Panc1 (cell line): ENCODE results near the gene KIF18B. TPM values are rescaled to one million over a fixed set of nuclear protein-coding genes. Genes with fewer than 3 reads are reported as not detected.

ENCODE experiments used
- ATAC-seq: fragments of 200-7000 bp; cut with Tn5 transposase; 2 replicates; pipeline ENCODE4 v1.9.1; 2020; ENCODE audit warnings: mild to moderate bottlenecking, moderate library complexity
- BruUV-seq: library from RNA; stranded (reverse); fragments of 400-500 nt; replicated peaks from 2 replicates; lab custom pipeline; 2021; lab: Mats Ljungman, UMichigan
- CTCF ChIA-PET: fragments of 300-600 bp; sonication (Branson Sonifier 250); formaldehyde crosslinking; loops from one replicate; lab custom pipeline; 2022; ENCODE audit warnings: antibody characterized with exemption; lab: Charles Lee
- POLR2A ChIA-PET: fragments of 300-600 bp; sonication (Branson Sonifier 250); formaldehyde crosslinking; loops from one replicate; lab custom pipeline; 2022; ENCODE audit warnings: antibody characterized with exemption; lab: Charles Lee
- DNase-seq: peaks from one replicate; pipeline ENCODE4 v3.0.0-alpha.2; 2010; ENCODE audit warnings: low read depth, low spot score
- H3K27ac ChIP-seq: 2 replicates; pipeline ENCODE4 v1.5.1; 2011; ENCODE audit warnings: mild to moderate bottlenecking, low read length, inconsistent platforms
- H3K27me3 ChIP-seq: fragments of 200-500 bp; sonication (Bioruptor generic); 2 replicates; pipeline ENCODE4 v1.6.0; 2014; ENCODE audit warnings: low read length, inconsistent platforms; ENCODE audit not compliant: control insufficient read depth, insufficient read depth
- H3K36me3 ChIP-seq: fragments of 200-500 bp; sonication (Bioruptor generic); 2 replicates; pipeline ENCODE4 v1.5.1; 2014; ENCODE audit warnings: inconsistent platforms, mild to moderate bottlenecking, low read length, moderate library complexity; ENCODE audit not compliant: control insufficient read depth, insufficient read depth
- H3K4me1 ChIP-seq: 2 replicates; pipeline ENCODE4 v1.5.1; 2011; ENCODE audit warnings: inconsistent platforms, mild to moderate bottlenecking, low read length, moderate library complexity; ENCODE audit not compliant: control insufficient read depth, insufficient read depth
- H3K4me3 ChIP-seq, 2 experiments: 2 replicates each; pipeline ENCODE4 v1.5.1; 2011 to 2012; ENCODE audit warnings: low read depth in 2 of 2, low read length in 2 of 2, mild to moderate bottlenecking in 2 of 2, inconsistent platforms in 1 of 2, moderate library complexity in 1 of 2
- H3K9me3 ChIP-seq: fragments of 200-500 bp; sonication (Bioruptor generic); 2 replicates; pipeline ENCODE4 v1.5.1; 2014; ENCODE audit warnings: low read depth, mild to moderate bottlenecking, inconsistent platforms, low read length, moderate library complexity; ENCODE audit not compliant: control insufficient read depth, insufficient read depth
- POLR2AphosphoS5 ChIP-seq: IDR thresholded peaks from 2 replicates; pipeline ENCODE4 v1.6.1; 2012; ENCODE audit warnings: mild to moderate bottlenecking, low read depth, low read length, moderate library complexity
- SIN3A ChIP-seq: IDR thresholded peaks from 2 replicates; pipeline ENCODE4 v1.6.1; 2012; ENCODE audit warnings: low read depth, mild to moderate bottlenecking, low read length, moderate library complexity, borderline replicate concordance; ENCODE audit not compliant: insufficient read depth
- TCF7L2 ChIP-seq: IDR thresholded peaks from 2 replicates; pipeline ENCODE4 v1.6.1; 2011; ENCODE audit warnings: mild to moderate bottlenecking, low read depth, low read length, inconsistent platforms
- in situ Hi-C: cut with HindIII; loops from 2 replicates; pipeline ENCODE4 v1.10.0; 2016; ENCODE audit warnings: low sequenced_read_pairs, low pct_unique_long_range_greater_than_20kb
- intact Hi-C: fragments of 100-400 bp; cut with micrococcal nuclease; formaldehyde crosslinking; loops from one replicate; pipeline ENCODE4 v1.10.0; 2022; ENCODE audit not compliant: unreplicated experiment
- total RNA-seq: library from RNA; stranded (reverse); gene quantifications from one replicate; pipeline ENCODE4 v1.2.1, GENCODE V29; 2021; ENCODE audit not compliant: unreplicated experiment
- TF ChIP-seq, protein P1 (sequence below), 2 experiments: IDR thresholded peaks; 2 replicates each; pipeline ENCODE4 v1.6.1; 2011 to 2012; ENCODE audit warnings: low read depth in 2 of 2, control low read depth in 1 of 2, low read length in 1 of 2, mild to moderate bottlenecking in 1 of 2, moderate library complexity in 1 of 2; ENCODE audit not compliant: insufficient read depth in 1 of 2
- TF ChIP-seq, protein P2 (sequence below): fragments of 450-650 bp; IDR thresholded peaks from 2 replicates; pipeline ENCODE4 v1.5.1; 2017; ENCODE audit warnings: mild to moderate bottlenecking

Gene KIF18B
- total RNA-seq, 1 experiment from 2014 or later: 31.3 TPM

GRCh38 chr17:44933824-44934744, 13.5 kb downstream of the KIF18B start:
- POLR2A ChIA-PET: no interaction called here
- H3K27ac ChIP-seq: no peak overlapping the region
- ATAC-seq (no peak), DNase-seq (no peak)
- in situ Hi-C loops (no loop called here), intact Hi-C loops (no loop called here)
- BruUV-seq: no TSS peak
- H3K4me1 ChIP-seq: no peaks in the 10 kb centered on the region
- H3K27me3 ChIP-seq: no peaks in the 10 kb centered on the region
- peaks cover 2% of the 10 kb centered on the region; the same call in 1 of the 2 replicates for H3K36me3 ChIP-seq
- no peak overlapping the region for H3K4me3 ChIP-seq
- TF ChIP-seq, protein P1, sequence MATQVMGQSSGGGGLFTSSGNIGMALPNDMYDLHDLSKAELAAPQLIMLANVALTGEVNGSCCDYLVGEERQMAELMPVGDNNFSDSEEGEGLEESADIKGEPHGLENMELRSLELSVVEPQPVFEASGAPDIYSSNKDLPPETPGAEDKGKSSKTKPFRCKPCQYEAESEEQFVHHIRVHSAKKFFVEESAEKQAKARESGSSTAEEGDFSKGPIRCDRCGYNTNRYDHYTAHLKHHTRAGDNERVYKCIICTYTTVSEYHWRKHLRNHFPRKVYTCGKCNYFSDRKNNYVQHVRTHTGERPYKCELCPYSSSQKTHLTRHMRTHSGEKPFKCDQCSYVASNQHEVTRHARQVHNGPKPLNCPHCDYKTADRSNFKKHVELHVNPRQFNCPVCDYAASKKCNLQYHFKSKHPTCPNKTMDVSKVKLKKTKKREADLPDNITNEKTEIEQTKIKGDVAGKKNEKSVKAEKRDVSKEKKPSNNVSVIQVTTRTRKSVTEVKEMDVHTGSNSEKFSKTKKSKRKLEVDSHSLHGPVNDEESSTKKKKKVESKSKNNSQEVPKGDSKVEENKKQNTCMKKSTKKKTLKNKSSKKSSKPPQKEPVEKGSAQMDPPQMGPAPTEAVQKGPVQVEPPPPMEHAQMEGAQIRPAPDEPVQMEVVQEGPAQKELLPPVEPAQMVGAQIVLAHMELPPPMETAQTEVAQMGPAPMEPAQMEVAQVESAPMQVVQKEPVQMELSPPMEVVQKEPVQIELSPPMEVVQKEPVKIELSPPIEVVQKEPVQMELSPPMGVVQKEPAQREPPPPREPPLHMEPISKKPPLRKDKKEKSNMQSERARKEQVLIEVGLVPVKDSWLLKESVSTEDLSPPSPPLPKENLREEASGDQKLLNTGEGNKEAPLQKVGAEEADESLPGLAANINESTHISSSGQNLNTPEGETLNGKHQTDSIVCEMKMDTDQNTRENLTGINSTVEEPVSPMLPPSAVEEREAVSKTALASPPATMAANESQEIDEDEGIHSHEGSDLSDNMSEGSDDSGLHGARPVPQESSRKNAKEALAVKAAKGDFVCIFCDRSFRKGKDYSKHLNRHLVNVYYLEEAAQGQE (IDR thresholded peaks at IDR 0.05; ENCODE audit: insufficient read depth in 1 of 2, low read depth in 2 of 2, low read length in 1 of 2): no peak
- TF ChIP-seq SIN3A: no peak
- TF ChIP-seq, protein P2, sequence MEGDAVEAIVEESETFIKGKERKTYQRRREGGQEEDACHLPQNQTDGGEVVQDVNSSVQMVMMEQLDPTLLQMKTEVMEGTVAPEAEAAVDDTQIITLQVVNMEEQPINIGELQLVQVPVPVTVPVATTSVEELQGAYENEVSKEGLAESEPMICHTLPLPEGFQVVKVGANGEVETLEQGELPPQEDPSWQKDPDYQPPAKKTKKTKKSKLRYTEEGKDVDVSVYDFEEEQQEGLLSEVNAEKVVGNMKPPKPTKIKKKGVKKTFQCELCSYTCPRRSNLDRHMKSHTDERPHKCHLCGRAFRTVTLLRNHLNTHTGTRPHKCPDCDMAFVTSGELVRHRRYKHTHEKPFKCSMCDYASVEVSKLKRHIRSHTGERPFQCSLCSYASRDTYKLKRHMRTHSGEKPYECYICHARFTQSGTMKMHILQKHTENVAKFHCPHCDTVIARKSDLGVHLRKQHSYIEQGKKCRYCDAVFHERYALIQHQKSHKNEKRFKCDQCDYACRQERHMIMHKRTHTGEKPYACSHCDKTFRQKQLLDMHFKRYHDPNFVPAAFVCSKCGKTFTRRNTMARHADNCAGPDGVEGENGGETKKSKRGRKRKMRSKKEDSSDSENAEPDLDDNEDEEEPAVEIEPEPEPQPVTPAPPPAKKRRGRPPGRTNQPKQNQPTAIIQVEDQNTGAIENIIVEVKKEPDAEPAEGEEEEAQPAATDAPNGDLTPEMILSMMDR: no peak
- TF ChIP-seq POLR2AphosphoS5: no peak
- TF ChIP-seq TCF7L2: no peak
- CTCF ChIA-PET: no interaction called here
- no peaks in the 10 kb centered on the region for H3K9me3 ChIP-seq

GRCh38 chr17:44932787-44933097, 14.8 kb downstream of the KIF18B start:
- Histone ChIP-seq H3K36me3 (peaks cover 2% of the 10 kb centered on the region; the same call in 1 of the 2 replicates), H3K27me3 (no peaks in the 10 kb centered on the region), H3K9me3 (no peaks in the 10 kb centered on the region), H3K4me1 (no peaks in the 10 kb centered on the region), H3K27ac (no peak overlapping the region), H3K4me3 (no peak overlapping the region)
- no peak for ATAC-seq
- in situ Hi-C loops (no loop called here), intact Hi-C loops (no loop called here)
- ChIA-PET CTCF (interaction anchor here (0.5 kb wide), 1 partner anchor 16 kb away, joined by 5 read pairs; no protein-coding TSS in a partner anchor), POLR2A (no interaction called here)
- no TSS peak for BruUV-seq
- TF ChIP-seq, protein P2: no peak
- TF ChIP-seq SIN3A (no peak), POLR2AphosphoS5 (no peak)
- DNase-seq: no peak
